NK-92 (cell line): ENCODE measurements around the gene GNAZ.

ENCODE experiments used
- DNase-seq: peaks from one replicate; lab custom pipeline; 2025; ENCODE audit not compliant: unreplicated experiment; lab: John Stamatoyannopoulos, UW

Gene GNAZ

GRCh38 chr22:23118647-23119493, 48.6 kb downstream of the GNAZ start:
- DNase-seq: no peak

- DNase-seq: no peak
These were observed 49.4 kb downstream of the GNAZ start for GRCh38 chr22:23119494-23120414.

- DNase-seq: no peak
These were observed 50.1 kb downstream of the GNAZ start for GRCh38 chr22:23120415-23120899.

- DNase-seq: no peak
These were observed 50.7 kb downstream of the GNAZ start for GRCh38 chr22:23121000-23121421.

- no peak for DNase-seq
These were observed 51.1 kb downstream of the GNAZ start for GRCh38 chr22:23121424-23121823.

GRCh38 chr22:23122216-23122957, 52.1 kb downstream of the GNAZ start:
- no peak for DNase-seq

GRCh38 chr22:23122992-23123803, 52.9 kb downstream of the GNAZ start:
- DNase-seq: no peak

- DNase-seq: no peak
These were observed 53.5 kb downstream of the GNAZ start for GRCh38 chr22:23123804-23124254.

GRCh38 chr22:23124611-23125511, 54.5 kb downstream of the GNAZ start:
- no peak for DNase-seq

- no peak for DNase-seq
These were observed 55.3 kb downstream of the GNAZ start for GRCh38 chr22:23125512-23126103.

GRCh38 chr22:23126165-23127054, 56.1 kb downstream of the GNAZ start:
- no peak for DNase-seq

- no peak for DNase-seq
These were observed 56.9 kb downstream of the GNAZ start for GRCh38 chr22:23127055-23127756.

- DNase-seq: no peak
These were observed 57.5 kb downstream of the GNAZ start for GRCh38 chr22:23127788-23128187.

GRCh38 chr22:23128269-23129108, 58.2 kb downstream of the GNAZ start:
- DNase-seq: no peak

GRCh38 chr22:23129149-23129548, 58.8 kb downstream of the GNAZ start:
- DNase-seq: no peak

- DNase-seq: no peak
These were observed 60.4 kb downstream of the GNAZ start for GRCh38 chr22:23130697-23131096.
